Testis (tissue), 3 donors: ENCODE results near the gene LTB4R2. TPM values are rescaled to one million over a fixed set of nuclear protein-coding genes. Genes with fewer than 3 reads are reported as not detected.

Experiments used
- DNase-seq: peaks from one replicate; pipeline ENCODE4 v3.0.0-alpha.2; 2019
- H3K27ac ChIP-seq, 2 donors: fragments of 200-600 bp; sonication (generic); one replicate each; pipeline ENCODE4 v1.5.1; 2019
- H3K27me3 ChIP-seq: fragments of 200-600 bp; sonication (generic); one replicate; pipeline ENCODE4 v1.5.1; 2019
- H3K36me3 ChIP-seq: fragments of 200-600 bp; sonication (generic); one replicate; pipeline ENCODE4 v1.5.1; 2017; ENCODE audit warnings: low read depth; ENCODE audit errors: missing control alignments
- H3K4me1 ChIP-seq: fragments of 200-600 bp; sonication (generic); one replicate; pipeline ENCODE4 v1.5.1; 2019
- H3K4me3 ChIP-seq, 2 donors: fragments of 200-600 bp; sonication (generic); one replicate each; pipeline ENCODE4 v1.5.1; 2017 to 2019
- H3K9me3 ChIP-seq: fragments of 200-600 bp; sonication (generic); one replicate; pipeline ENCODE4 v1.5.1; 2017
- CTCF ChIP-seq, 3 experiments: fragments of 450-650 bp in 2 of 3; fragments of 200-600 bp in 1 of 3; sonication (generic) in 1 of 3; IDR thresholded peaks; one replicate each; pipeline ENCODE4 v1.5.1; 2016 to 2019; ENCODE audit warnings: antibody characterized with exemption in 3 of 3, mild to moderate bottlenecking in 2 of 3, moderate library complexity in 1 of 3
- POLR2A ChIP-seq: fragments of 450-650 bp; IDR thresholded peaks from one replicate; pipeline ENCODE4 v1.6.1; 2017; ENCODE audit warnings: antibody characterized with exemption, mild to moderate bottlenecking, moderate library complexity
- WGBS, 2 donors: methylation state at CpG; one replicate each; pipeline ENCODE4 v1.1.5; 2018; 5-methylcytosine and 5-hydroxymethylcytosine counted together
- intact Hi-C: fragments of 100-400 bp; cut with DNase I; formaldehyde crosslinking; loops from one replicate; pipeline ENCODE4 v1.15.1; 2023; ENCODE audit warnings: low total_unique reads
- polyA plus RNA-seq: library from polyadenylated mRNA; stranded (reverse); fragments of 350-450 nt; fragmentation: Illumina TruSeq; extraction: RNeasy Lipid Tissue Mini Kit (QIAGEN cat#74804); gene quantifications from one replicate; pipeline ENCODE4 v1.2.3, GENCODE V29; 2014; ENCODE audit warnings: low read depth, low replicate concordance; ENCODE audit not compliant: insufficient read depth
- total RNA-seq, 2 donors: library from RNA; depleted of rRNA; stranded (reverse); fragments of >200 nt; gene quantifications; one replicate each; pipeline ENCODE4 v1.2.3, GENCODE V29; 2016

LTB4R2 gene
- total and polyA plus RNA-seq, 3 donors from 2014 or later, result 4.2 to 28.1 (median 23.4) TPM

GRCh38 chr14:24347134-24347533 is 37.2 kb downstream of the LTB4R2 start:
- no peaks in the 10 kb centered on the region for H3K9me3 ChIP-seq
- intact Hi-C loops, result no loop called here
- H3K36me3 ChIP-seq, result no peaks in the 10 kb centered on the region
- no peak overlapping the region for H3K27ac ChIP-seq
- TF ChIP-seq CTCF (IDR thresholded peaks at IDR 0.05) (no peak), POLR2A (no peak)
- no peak for DNase-seq
- H3K27me3 ChIP-seq, result no peaks in the 10 kb centered on the region
- no peak overlapping the region for H3K4me3 ChIP-seq
- 57 to 81% methylated on average over 1 of the region's 1 CpG for WGBS, 2 donors
- H3K4me1 ChIP-seq, result peaks cover 4% of the 10 kb centered on the region

GRCh38 chr14:24348186-24348585 is 38.2 kb downstream of the LTB4R2 start:
- Histone ChIP-seq H3K4me3 (no peak overlapping the region), H3K9me3 (no peaks in the 10 kb centered on the region), H3K27ac (no peak overlapping the region), H3K36me3 (no peaks in the 10 kb centered on the region), H3K27me3 (no peaks in the 10 kb centered on the region), H3K4me1 (peaks cover 4% of the 10 kb centered on the region)
- 98 to 100% methylated on average over 2 of the region's 2 CpGs for WGBS, 2 donors
- DNase-seq, result no peak
- intact Hi-C loops, result no loop called here
- TF ChIP-seq POLR2A (no peak), CTCF (IDR thresholded peaks at IDR 0.05) (no peak)

GRCh38 chr14:24349742-24350141 is 39.8 kb downstream of the LTB4R2 start:
- TF ChIP-seq POLR2A, result no peak
- no peak for TF ChIP-seq CTCF (IDR thresholded peaks at IDR 0.05)
- intact Hi-C loops, result no loop called here
- WGBS, 2 donors, result 68 to 72% methylated on average over 5 of the region's 5 CpGs
- Histone ChIP-seq H3K27me3 (no peaks in the 10 kb centered on the region), H3K9me3 (no peaks in the 10 kb centered on the region), H3K4me1 (peaks cover 4% of the 10 kb centered on the region), H3K27ac (peak overlapping the region in 1 of 2 donors; percentile 34), H3K4me3 (no peak overlapping the region), H3K36me3 (no peaks in the 10 kb centered on the region)
- no peak for DNase-seq

- WGBS, 2 donors, result 18 to 60% methylated on average over 4 of the region's 4 CpGs
- H3K4me1 ChIP-seq, result peaks cover 4% of the 10 kb centered on the region
- H3K27me3 ChIP-seq, result no peaks in the 10 kb centered on the region
- no peak overlapping the region for H3K27ac ChIP-seq
- H3K9me3 ChIP-seq, result no peaks in the 10 kb centered on the region
- H3K4me3 ChIP-seq, result no peak overlapping the region
- no peaks in the 10 kb centered on the region for H3K36me3 ChIP-seq
- TF ChIP-seq CTCF (IDR thresholded peaks at IDR 0.05) (no peak), POLR2A (no peak)
- intact Hi-C loops, result no loop called here
- DNase-seq, result peak; percentile 38
Measured at GRCh38 chr14:24351517-24351916, 41.6 kb downstream of the LTB4R2 start.
